HG02642 (cell line): Measurements from ENCODE around the gene CDX1.

Experiments used
- ATAC-seq: cut with Tn5 transposase; IDR thresholded peaks from one replicate; pipeline ENCODE4 v1.9.1; 2021; ENCODE audit warnings: mild to moderate bottlenecking; ENCODE audit not compliant: unreplicated experiment, poor library complexity

Gene CDX1

DNA sequence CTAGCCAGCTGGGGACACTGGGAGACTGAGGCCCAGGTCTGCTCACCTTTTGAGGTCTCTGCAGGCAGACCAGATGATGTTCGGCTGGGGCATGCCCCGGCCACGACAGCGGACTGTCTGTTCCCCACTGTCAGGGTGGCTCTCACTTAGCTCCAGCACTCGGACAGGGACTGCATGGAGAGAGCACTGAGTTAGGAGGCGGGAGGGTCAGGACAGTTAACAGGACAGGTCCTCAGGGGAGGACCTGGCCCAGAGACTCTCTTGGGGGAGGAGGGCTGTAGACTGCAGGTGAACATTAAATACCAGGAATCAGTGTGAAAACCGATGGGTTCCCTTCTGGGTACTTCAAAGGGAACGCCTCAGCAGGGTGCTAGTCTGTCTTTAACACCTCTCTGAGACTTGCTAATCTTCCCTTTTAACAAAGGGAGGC, 36.1 kb upstream of the CDX1 start:
- ATAC-seq: no peak

DNA sequence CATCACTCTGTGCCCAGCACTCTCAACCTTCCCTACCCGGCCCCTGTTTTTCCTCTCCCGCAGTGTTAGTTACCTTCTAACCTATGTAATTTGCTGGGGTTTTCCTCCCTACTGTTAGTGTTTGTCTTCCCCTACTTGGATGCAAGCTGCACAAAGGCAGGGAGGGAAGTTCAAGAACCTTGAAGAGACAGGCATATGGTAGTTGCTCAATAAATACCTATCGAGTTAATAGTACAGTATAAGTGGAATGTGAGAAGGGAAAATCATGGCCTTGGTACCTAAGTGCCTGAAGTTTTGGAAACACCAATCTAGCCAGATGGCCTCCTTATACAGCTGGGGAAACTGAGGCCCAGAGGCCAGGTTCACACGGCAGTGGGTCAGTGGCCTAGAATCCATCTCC, 35.1 kb upstream of the CDX1 start:
- ATAC-seq: no peak

GRCh38 chr5:150131978-150132694, 34.4 kb upstream of the CDX1 start:
- ATAC-seq: no peak

- ATAC-seq: no peak
Observed at GRCh38 chr5:150132740-150133139, 33.8 kb upstream of the CDX1 start.

DNA sequence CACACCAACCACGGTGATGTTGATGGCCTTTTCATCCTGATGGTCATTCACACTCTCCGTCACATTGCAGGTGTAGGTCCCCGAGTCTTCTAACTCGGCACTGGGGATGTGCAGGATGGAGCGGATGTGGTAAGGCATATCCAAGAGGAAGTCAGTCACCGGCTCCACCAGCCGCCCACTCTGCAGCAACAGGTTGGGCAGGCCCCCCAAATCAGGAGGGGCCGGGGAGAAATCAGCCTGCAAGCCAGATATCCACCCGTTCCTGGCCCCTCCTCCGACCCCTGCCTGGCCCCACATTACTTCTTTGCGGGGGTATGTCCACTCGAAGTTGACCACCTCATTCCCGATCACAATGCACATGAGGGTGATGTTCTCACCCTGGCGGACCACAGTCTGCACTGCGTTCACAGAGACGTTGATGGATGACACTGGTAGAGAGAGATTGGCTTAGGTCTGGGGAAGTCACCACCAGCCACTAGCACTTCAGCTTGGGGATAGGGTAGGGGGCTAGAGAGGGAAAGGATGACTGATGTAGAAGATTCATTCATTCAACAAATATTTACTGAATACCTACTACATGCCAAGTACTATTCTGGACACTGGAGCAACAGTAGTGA, 32.9 kb upstream of the CDX1 start:
- ATAC-seq: no peak

DNA sequence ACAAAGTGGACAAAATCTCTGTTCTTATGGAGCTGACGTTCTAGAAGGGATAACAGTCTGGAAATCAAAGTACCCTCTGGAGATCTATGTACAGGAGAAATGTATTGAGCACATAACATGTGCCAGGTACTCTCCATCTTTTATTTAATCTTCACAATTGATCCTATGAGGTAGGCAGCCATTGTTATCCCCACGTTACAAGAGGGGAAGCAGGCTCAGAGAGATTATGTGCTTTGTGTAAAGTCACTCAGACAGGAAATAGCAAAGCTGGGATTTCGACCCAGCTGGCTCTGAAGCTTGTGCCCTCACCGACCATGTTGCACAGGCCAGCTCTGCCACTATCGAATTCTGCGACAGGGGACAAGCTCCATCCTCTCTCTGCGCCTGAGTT, 32.4 kb upstream of the CDX1 start:
- ATAC-seq: no peak

GRCh38 chr5:150135557-150136304, 30.8 kb upstream of the CDX1 start:
- ATAC-seq: no peak

- ATAC-seq: no peak
Observed at GRCh38 chr5:150136305-150137167, 30.0 kb upstream of the CDX1 start.

DNA sequence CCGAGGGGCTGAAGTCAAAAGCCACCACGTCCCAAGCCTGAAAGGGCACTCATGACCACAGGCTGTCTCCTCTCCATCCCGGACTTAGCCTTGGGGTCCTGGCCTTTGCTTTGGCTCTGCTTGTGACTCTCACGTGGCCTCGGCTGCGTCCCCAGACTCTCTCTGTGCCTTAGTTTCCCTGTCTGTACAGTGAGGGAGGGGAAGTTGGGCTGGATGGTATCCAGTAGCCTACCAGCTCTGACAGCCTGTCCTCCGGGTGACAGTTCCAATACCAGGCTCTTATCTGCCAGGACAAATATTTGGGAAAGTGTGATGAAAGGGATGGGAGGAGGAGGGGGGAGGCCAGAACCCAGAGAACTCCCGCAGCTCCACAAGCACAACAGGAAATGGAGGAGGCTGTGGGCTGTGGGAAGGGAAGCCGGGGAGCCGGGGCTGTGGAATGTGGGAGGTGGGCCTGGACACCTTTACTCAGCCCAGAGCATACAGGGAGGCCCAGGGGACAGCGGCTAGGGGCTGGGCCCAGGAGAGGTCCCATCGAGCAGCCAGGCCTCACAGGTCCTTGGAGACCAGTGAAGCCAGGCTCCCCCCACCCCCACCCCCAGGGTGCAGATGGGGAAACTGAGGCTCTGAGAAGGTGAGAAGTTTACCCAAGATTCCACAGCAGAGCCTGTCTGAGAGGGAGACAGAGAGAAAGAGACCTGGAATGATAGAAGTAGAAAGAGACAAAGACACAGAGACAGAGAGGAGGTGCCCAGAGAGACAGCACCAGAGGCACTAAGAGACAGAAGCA, 29.2 kb upstream of the CDX1 start:
- ATAC-seq: no peak

- ATAC-seq: no peak
Observed at GRCh38 chr5:150137997-150138396, 28.6 kb upstream of the CDX1 start.

DNA sequence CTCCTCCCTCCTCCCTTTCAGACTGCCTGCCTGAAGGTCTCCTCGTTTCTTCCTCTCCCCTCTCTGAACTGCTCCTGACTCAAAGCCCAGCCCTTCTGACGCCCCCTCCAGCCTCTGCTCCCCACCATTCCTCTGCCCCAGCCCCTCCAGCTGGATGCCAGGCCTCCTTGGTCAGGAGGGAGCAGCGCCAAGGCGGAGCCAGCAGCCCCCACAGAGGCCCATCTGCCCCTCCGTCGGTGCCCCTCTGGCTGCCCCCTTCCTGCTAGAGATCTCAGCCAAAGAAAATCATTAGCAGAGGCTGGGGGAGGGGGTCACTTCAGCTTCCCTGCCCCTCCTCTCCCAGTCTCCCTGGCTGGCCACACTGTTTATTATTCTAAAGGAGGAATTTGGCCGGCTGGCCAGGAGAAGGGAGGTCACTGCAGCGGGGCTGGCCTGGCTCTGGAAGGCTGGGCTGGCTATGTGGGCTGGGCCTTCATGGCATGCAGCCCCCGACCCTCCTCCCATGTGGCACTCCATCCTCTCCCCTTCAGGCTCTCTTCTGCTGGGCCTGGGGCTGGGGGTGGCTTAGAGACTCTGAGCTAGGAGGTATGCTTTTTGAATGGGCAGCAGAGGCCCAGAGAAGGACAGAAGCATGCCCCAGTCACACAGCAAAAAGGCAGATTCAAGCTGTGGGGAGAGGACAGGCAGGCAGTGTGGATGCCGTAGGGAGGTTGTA, 27.9 kb upstream of the CDX1 start:
- no peak for ATAC-seq

- no peak for ATAC-seq
Observed at GRCh38 chr5:150139334-150139733, 27.2 kb upstream of the CDX1 start.

GRCh38 chr5:150140830-150141229, 25.7 kb upstream of the CDX1 start:
- no peak for ATAC-seq

DNA sequence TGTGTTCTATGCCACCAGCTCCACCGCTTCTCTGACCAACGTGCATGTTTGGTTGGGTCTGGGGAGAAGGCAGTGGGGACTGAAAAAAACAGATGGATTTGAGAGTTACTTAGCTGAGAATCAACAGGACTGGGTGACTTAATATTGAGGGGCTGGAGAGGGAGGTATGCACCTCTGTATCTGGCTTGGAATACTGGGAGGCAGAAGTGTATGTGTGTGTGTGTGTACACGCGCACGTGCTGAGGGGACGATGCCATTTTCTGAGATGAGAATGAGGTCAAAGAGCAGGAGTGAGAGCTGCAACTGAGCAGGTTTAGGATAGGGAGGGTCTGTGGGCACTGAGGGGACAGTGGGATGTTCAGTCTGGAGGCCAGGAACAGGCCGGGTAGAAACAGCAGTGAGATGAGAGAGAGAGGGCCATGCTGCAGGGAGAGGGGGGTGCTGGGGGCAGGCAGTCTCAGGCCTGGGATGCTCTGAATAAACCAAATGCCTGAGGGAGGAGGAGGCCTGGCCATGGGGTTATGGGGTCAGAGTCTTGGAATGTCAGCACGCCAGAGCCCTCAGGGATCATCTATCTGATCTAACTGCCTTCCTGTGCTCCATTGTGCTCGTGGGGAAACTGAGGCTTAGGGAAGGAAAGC, 24.9 kb upstream of the CDX1 start:
- no peak for ATAC-seq

DNA sequence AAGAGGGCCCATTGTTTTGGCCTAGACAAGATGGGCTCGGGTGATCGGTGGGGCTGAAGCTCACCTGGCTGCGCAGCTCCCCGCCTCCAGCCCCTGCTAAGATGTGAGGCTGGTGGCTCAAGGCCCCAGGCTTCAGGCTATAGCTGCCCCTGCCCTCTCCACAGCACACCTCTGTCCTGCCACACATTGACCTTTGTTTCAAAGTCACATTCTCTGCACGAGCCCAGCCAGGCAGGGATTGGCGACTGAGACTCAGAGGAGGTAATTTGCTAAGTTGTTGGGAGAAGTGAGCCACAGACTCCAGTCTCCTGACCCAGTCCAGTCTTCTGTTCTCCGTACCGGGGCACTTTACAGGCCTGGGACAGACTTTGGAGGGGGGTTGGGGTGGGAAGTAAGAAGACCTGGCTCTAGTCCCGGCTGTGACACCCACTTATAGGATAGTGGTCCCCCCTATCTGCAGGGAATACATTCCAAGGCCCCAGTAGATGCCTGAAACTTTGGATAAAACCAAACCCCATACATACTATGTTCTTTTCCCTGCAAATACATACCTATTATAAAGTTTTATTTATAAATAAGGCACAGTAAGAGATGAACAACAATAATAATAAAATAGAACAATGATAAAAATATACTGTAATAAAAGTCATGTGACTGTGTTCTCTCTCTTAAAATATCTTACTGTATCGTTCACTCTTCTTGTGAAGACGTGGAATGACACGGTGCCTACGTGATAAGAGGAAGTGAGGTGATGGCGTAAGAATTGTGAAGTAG, 24.2 kb upstream of the CDX1 start:
- ATAC-seq: no peak

DNA sequence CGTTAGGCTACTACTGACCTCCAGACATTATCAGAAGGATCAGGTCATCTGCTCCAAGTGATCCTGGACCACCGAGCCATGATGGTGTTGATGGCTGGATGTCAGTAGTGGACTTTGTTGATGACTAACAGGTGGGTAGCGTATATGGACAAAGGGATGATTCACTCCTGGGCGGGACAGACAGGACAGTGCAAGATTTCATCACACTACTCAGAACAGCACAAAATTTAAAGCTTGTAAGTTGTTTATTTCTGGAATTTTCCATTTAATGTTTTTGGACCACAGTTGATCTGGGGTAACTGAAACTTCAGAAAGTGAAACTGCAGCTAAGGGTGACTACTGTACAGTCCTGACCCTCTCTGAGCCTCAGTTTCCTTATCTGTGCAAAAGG, 23.6 kb upstream of the CDX1 start:
- no peak for ATAC-seq

GRCh38 chr5:150143350-150144245, 23.0 kb upstream of the CDX1 start:
- no peak for ATAC-seq
